T-helper 2 cell (primary cell): ENCODE results near the gene CCDC14.

Source experiments
- DNase-seq, 5 experiments: peaks; one replicate each; pipeline versions ENCODE4 v3.0.0 to v3.0.0-alpha.2; 2012 to 2022

CCDC14 gene

GRCh38 chr3:123961508-123961856 is 453 bp upstream of the CCDC14 start:
- no peak for DNase-seq

GRCh38 chr3:123953735-123954134 is 7.3 kb downstream of the CCDC14 start:
- DNase-seq = no peak

GRCh38 chr3:123952844-123953520 is 8.0 kb downstream of the CCDC14 start:
- DNase-seq = no peak

- no peak for DNase-seq
Measured at GRCh38 chr3:123951522-123952447, 9.2 kb downstream of the CCDC14 start.

GRCh38 chr3:123949641-123950040 is 11.4 kb downstream of the CCDC14 start:
- no peak for DNase-seq

- no peak for DNase-seq
Measured at GRCh38 chr3:123948449-123948848, 12.6 kb downstream of the CCDC14 start.

- no peak for DNase-seq
Measured at GRCh38 chr3:123947482-123947881, 13.5 kb downstream of the CCDC14 start.

GRCh38 chr3:123941542-123941941 is 19.5 kb downstream of the CCDC14 start:
- DNase-seq = no peak

- DNase-seq = no peak
Measured at GRCh38 chr3:123941121-123941520, 19.9 kb downstream of the CCDC14 start.

- no peak for DNase-seq
Measured at GRCh38 chr3:123939706-123940105, 21.3 kb downstream of the CCDC14 start.

- no peak for DNase-seq
Measured at GRCh38 chr3:123936400-123936799, 24.6 kb downstream of the CCDC14 start.

- no peak for DNase-seq
Measured at GRCh38 chr3:123935830-123936229, 25.2 kb downstream of the CCDC14 start.

- DNase-seq = no peak
Measured at GRCh38 chr3:123934250-123934649, 26.8 kb downstream of the CCDC14 start.

- no peak for DNase-seq
Measured at GRCh38 chr3:123930445-123930844, 30.6 kb downstream of the CCDC14 start.

GRCh38 chr3:123929325-123929724 is 31.7 kb downstream of the CCDC14 start:
- DNase-seq = no peak

- DNase-seq = no peak
Measured at GRCh38 chr3:123926396-123926795, 34.6 kb downstream of the CCDC14 start.

- DNase-seq = peak in 1 of 5 experiments; percentile 3
Measured at GRCh38 chr3:123920868-123921267, 40.2 kb downstream of the CCDC14 start.

GRCh38 chr3:123920383-123920782 is 40.6 kb downstream of the CCDC14 start:
- no peak for DNase-seq

- no peak for DNase-seq
Measured at GRCh38 chr3:123919353-123919752, 41.7 kb downstream of the CCDC14 start.

GRCh38 chr3:123914829-123915228 is 46.2 kb downstream of the CCDC14 start:
- DNase-seq = no peak

GRCh38 chr3:123909785-123910184 is 51.2 kb downstream of the CCDC14 start:
- DNase-seq = no peak

GRCh38 chr3:123907720-123908119 is 53.3 kb downstream of the CCDC14 start:
- no peak for DNase-seq

- no peak for DNase-seq
Measured at GRCh38 chr3:123899300-123899865, 61.6 kb downstream of the CCDC14 start.

GRCh38 chr3:123893012-123893411 is 68.0 kb downstream of the CCDC14 start:
- no peak for DNase-seq
